Chondrocyte (in vitro differentiated cells): ENCODE measurements around the gene BRD7. TPM values are rescaled to one million over a fixed set of nuclear protein-coding genes. Genes with fewer than 3 reads are reported as not detected.

Experiments
- DNase-seq: peaks from one replicate; pipeline ENCODE4 v3.0.0; 2021; ENCODE audit warnings: mixed read lengths, low spot score
- H3K27ac Mint-ChIP-seq: one replicate; pipeline ENCODE4 v1.8.0; 2021; ENCODE audit warnings: mild to moderate bottlenecking, moderate library complexity, mixed read lengths; ENCODE audit not compliant: unreplicated experiment
- H3K27me3 Mint-ChIP-seq: 2 replicates; pipeline ENCODE4 v1.8.0; 2021; ENCODE audit warnings: low read depth, mixed read lengths
- H3K36me3 Mint-ChIP-seq: 2 replicates; pipeline ENCODE4 v1.8.0; 2021; ENCODE audit warnings: low read depth, mixed read lengths
- H3K4me1 Mint-ChIP-seq: 2 replicates; pipeline ENCODE4 v1.8.0; 2021; ENCODE audit warnings: low read depth, mild to moderate bottlenecking, mixed read lengths
- H3K4me3 Mint-ChIP-seq: one replicate; pipeline ENCODE4 v1.8.0; 2021; ENCODE audit warnings: mild to moderate bottlenecking, moderate library complexity, mixed read lengths; ENCODE audit not compliant: unreplicated experiment
- H3K9me3 Mint-ChIP-seq: 2 replicates; pipeline ENCODE4 v1.8.0; 2021; ENCODE audit warnings: low read depth, mixed read lengths
- CTCF ChIP-seq: fragments of 200-600 bp; sonication (generic); IDR thresholded peaks from 2 replicates; pipeline ENCODE4 v1.5.0; 2021; ENCODE audit warnings: antibody characterized with exemption, mild to moderate bottlenecking, moderate library complexity
- total RNA-seq: library from RNA; stranded (reverse); gene quantifications from 3 replicates; pipeline ENCODE4 v1.2.1, GENCODE V29; 2021

The BRD7 gene
- total RNA-seq, 1 donor from 2014 or later: 47.6 TPM

- peak; percentile 77 for DNase-seq
- TF ChIP-seq CTCF: no peak
- Mint-ChIP-seq H3K4me3 (no peak overlapping the region), H3K27me3 (no peaks in the 10 kb centered on the region), H3K27ac (no peak overlapping the region), H3K4me1 (peaks cover 23% of the 10 kb centered on the region), H3K36me3 (no peaks in the 10 kb centered on the region), H3K9me3 (peaks cover 2% of the 10 kb centered on the region)
Observed at GRCh38 chr16:50269061-50269705, 99.6 kb downstream of the BRD7 start.

- Mint-ChIP-seq H3K9me3 (peaks cover 2% of the 10 kb centered on the region), H3K4me3 (no peak overlapping the region), H3K27ac (no peak overlapping the region), H3K4me1 (peaks cover 23% of the 10 kb centered on the region), H3K36me3 (no peaks in the 10 kb centered on the region), H3K27me3 (no peaks in the 10 kb centered on the region)
- no peak for TF ChIP-seq CTCF
- DNase-seq: no peak
Observed at GRCh38 chr16:50268352-50268751, 100.4 kb downstream of the BRD7 start.

GRCh38 chr16:50267651-50268050 lies 101.1 kb downstream of the BRD7 start:
- peaks cover 3% of the 10 kb centered on the region for H3K27me3 Mint-ChIP-seq
- no peak overlapping the region for H3K27ac Mint-ChIP-seq
- peak; percentile 50 for DNase-seq
- H3K36me3 Mint-ChIP-seq: no peaks in the 10 kb centered on the region
- no peak overlapping the region for H3K4me3 Mint-ChIP-seq
- peaks cover 23% of the 10 kb centered on the region for H3K4me1 Mint-ChIP-seq
- TF ChIP-seq CTCF: no peak
- H3K9me3 Mint-ChIP-seq: peaks cover 2% of the 10 kb centered on the region

- Mint-ChIP-seq H3K36me3 (no peaks in the 10 kb centered on the region), H3K27me3 (peaks cover 3% of the 10 kb centered on the region), H3K4me1 (peaks cover 23% of the 10 kb centered on the region), H3K27ac (peak overlapping the region; percentile 80), H3K4me3 (peak overlapping the region; percentile 66), H3K9me3 (peaks cover 2% of the 10 kb centered on the region)
- no peak for TF ChIP-seq CTCF
- peak; percentile 67 for DNase-seq
Observed at GRCh38 chr16:50267151-50267631, 101.6 kb downstream of the BRD7 start.

GRCh38 chr16:50266337-50267091 lies 102.3 kb downstream of the BRD7 start, which contains the start of gene ADCY7:
TSS of gene ADCY7 (plus strand) at chr16:50266551. CDS start at chr16:50288180, 21,629 bp downstream.
- H3K9me3 Mint-ChIP-seq: peaks cover 2% of the 10 kb centered on the region
- H3K36me3 Mint-ChIP-seq: no peaks in the 10 kb centered on the region
- peak within 1 kb of the TSS; percentile 80 for H3K27ac Mint-ChIP-seq
- TF ChIP-seq CTCF: no peak
- H3K4me3 Mint-ChIP-seq: peak within 1 kb of the TSS; percentile 66
- H3K4me1 Mint-ChIP-seq: peaks cover 23% of the 10 kb centered on the region
- peaks cover 3% of the 10 kb centered on the region for H3K27me3 Mint-ChIP-seq
- DNase-seq: peak; percentile 86
